Colonic mucosa (tissue), 4 donors: ENCODE data around the gene BET1L. TPM values are rescaled to one million over a fixed set of nuclear protein-coding genes. Genes with fewer than 3 reads are reported as not detected.

Source experiments
- DNase-seq: peaks from one replicate; pipeline ENCODE4 v3.0.0-alpha.2; 2020
- H3K27ac ChIP-seq: fragments of 200-600 bp; one replicate; pipeline ENCODE4 v1.8.0; 2021
- H3K27me3 ChIP-seq: fragments of 200-600 bp; one replicate; pipeline ENCODE4 v1.8.0; 2021
- H3K36me3 ChIP-seq: fragments of 200-600 bp; one replicate; pipeline ENCODE4 v1.8.0; 2021
- H3K4me1 ChIP-seq: fragments of 200-600 bp; one replicate; pipeline ENCODE4 v1.8.0; 2021; ENCODE audit warnings: mild to moderate bottlenecking
- H3K4me3 ChIP-seq: fragments of 200-600 bp; one replicate; pipeline ENCODE4 v1.8.0; 2021
- H3K9ac ChIP-seq, 2 donors: one replicate each; pipeline ENCODE4 v1.7.0; 2013; ENCODE audit warnings: control low read depth in 2 of 2, low read depth in 2 of 2, low read length in 2 of 2
- H3K9me3 ChIP-seq: fragments of 200-600 bp; one replicate; pipeline ENCODE4 v1.8.0; 2021
- intact Hi-C: fragments of 100-400 bp; cut with DNase I; formaldehyde crosslinking; loops from one replicate; pipeline ENCODE4 v1.14.1; 2022
- total RNA-seq, 2 donors: library from RNA; stranded (reverse); fragmentation: NEBNext Ultra II Directional in 1 of 2; extraction: Animal tissue kit (Norgen Biotek cat#: 25700) in 1 of 2; gene quantifications; one replicate each; pipeline ENCODE4 v1.2.1, GENCODE V29; 2021
- TF ChIP-seq, protein P1 (sequence below): fragments of 200-600 bp; IDR thresholded peaks from one replicate; pipeline ENCODE4 v1.8.0; 2022; ENCODE audit warnings: antibody characterized with exemption, mild to moderate bottlenecking
- donor health status: healthy.
- donor health status: DM: no; HTN: no; CAD: no.
- donor health status: DM: no; HTN: no; CAD: no.

The BET1L gene
- total RNA-seq, 2 donors from 2014 or later, result 51.0 to 62.2 TPM

DNA sequence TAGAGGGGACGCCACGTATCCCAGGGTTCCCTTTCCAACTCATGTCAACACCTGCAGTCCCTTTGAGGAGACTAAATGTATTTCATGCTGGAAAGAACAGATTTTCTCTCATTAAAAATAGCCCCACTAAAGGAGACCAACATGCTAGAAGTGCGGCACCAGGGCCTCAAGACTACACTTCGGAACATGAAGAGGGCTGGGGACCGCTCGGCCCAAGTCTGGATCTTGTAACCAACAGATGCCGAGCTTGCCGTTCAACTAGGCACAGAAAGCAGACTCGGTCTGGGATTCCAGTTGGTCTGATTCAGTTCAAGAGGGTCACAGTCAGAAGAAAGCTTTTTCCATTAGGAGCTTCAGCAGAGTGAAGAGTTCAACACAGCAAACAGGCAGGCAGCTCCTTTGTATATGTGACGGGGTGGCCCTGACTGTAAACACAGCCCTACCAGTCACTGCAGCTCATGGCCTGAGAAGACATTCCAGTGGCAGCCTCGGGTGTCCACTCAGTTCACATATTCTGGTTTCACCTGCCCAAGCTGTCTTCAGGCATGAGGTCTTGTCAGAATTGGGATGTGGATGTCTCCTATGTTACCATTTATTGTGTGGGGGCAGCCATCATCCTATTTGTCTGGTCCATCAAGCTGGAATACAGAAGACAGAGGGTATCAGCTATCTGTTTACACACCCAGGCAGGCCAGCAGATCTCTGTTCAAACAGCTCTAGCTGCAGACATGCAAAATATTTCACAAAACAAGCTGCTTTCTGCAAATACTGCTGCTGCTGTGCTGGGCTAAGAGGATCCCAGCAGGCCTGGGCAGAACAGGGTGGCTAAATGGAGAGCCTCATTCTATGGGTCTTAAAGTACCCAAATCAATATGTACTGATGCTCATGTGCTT lies 9.1 kb upstream of the BET1L start:
- H3K4me3 ChIP-seq, result no peak overlapping the region
- H3K36me3 ChIP-seq, result peaks cover 20% of the 10 kb centered on the region
- TF ChIP-seq, protein P1, sequence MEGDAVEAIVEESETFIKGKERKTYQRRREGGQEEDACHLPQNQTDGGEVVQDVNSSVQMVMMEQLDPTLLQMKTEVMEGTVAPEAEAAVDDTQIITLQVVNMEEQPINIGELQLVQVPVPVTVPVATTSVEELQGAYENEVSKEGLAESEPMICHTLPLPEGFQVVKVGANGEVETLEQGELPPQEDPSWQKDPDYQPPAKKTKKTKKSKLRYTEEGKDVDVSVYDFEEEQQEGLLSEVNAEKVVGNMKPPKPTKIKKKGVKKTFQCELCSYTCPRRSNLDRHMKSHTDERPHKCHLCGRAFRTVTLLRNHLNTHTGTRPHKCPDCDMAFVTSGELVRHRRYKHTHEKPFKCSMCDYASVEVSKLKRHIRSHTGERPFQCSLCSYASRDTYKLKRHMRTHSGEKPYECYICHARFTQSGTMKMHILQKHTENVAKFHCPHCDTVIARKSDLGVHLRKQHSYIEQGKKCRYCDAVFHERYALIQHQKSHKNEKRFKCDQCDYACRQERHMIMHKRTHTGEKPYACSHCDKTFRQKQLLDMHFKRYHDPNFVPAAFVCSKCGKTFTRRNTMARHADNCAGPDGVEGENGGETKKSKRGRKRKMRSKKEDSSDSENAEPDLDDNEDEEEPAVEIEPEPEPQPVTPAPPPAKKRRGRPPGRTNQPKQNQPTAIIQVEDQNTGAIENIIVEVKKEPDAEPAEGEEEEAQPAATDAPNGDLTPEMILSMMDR, result no peak
- H3K9me3 ChIP-seq, result no peaks in the 10 kb centered on the region
- no peak overlapping the region for H3K27ac ChIP-seq
- intact Hi-C loops, result no loop called here
- H3K4me1 ChIP-seq, result no peaks in the 10 kb centered on the region
- H3K9ac ChIP-seq, result no peak overlapping the region
- no peaks in the 10 kb centered on the region for H3K27me3 ChIP-seq
- no peak for DNase-seq

DNA sequence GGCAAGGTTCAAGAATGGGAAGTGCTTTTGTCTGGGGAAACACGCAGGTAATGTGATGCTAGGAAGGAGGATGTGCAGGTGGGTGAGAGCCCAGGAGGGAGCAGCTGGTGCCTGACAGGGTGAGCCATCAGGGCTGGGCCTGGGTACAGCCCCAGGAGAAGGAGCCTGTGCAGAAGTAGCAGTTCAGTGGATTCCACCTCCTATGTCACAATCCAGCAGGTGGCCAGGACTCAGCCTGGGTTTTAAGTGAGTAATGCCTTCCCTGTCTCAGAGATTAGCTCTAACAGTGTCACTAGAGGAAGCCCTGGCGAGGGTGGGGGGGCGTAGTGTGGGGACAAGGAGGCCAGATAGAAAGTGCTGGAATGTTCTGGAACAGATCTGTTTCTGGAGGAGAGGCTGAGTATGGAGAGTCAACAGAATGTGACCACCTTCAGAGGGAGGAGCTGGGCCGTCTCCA lies 8.4 kb upstream of the BET1L start:
- H3K4me1 ChIP-seq, result no peaks in the 10 kb centered on the region
- no peak for DNase-seq
- H3K4me3 ChIP-seq, result no peak overlapping the region
- H3K9ac ChIP-seq, result no peak overlapping the region
- no peak overlapping the region for H3K27ac ChIP-seq
- H3K9me3 ChIP-seq, result no peaks in the 10 kb centered on the region
- no peaks in the 10 kb centered on the region for H3K27me3 ChIP-seq
- TF ChIP-seq, protein P1, result no peak
- intact Hi-C loops, result no loop called here
- peaks cover 25% of the 10 kb centered on the region for H3K36me3 ChIP-seq

DNA sequence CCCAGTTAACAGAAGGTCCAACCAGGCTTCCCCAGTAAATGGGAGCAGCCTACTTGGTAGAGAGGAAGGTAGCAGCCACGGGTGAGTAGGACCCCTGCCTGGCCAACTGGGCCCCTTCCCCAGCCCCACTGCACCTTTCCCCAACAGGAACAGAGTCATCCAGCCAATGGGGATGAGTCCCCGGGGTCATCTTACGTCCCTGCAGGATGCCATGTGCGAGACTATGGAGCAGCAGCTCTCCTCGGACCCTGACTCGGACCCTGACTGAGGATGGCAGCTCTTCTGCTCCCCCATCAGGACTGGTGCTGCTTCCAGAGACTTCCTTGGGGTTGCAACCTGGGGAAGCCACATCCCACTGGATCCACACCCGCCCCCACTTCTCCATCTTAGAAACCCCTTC lies 6.9 kb upstream of the BET1L start:
- DNase-seq, result no peak
- H3K27ac ChIP-seq, result no peak overlapping the region
- intact Hi-C loops, result no loop called here
- H3K9me3 ChIP-seq, result no peaks in the 10 kb centered on the region
- no peaks in the 10 kb centered on the region for H3K27me3 ChIP-seq
- H3K9ac ChIP-seq, result no peak overlapping the region
- TF ChIP-seq, protein P1, result no peak
- H3K4me3 ChIP-seq, result no peak overlapping the region
- peaks cover 26% of the 10 kb centered on the region for H3K36me3 ChIP-seq
- H3K4me1 ChIP-seq, result peaks cover 13% of the 10 kb centered on the region

DNA sequence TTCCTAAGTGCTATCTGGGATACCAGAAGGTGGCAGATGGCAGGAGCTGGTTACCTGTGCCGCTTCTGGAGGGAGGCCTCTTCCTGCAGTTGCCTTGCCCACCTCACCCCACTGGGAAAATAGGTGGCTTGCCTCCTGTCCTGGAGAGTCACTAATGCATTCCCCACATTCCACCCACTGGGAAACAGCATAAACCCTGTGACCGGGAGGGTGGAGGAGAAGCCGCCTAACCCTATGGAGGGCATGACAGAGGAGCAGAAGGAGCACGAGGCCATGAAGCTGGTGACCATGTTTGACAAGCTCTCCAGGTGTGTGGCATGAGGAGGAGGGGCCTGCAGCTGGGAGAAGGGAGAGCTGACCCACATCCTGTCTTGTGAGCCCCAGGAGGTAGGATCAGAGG lies 5.9 kb upstream of the BET1L start:
- intact Hi-C loops, result no loop called here
- no peak for DNase-seq
- H3K36me3 ChIP-seq, result peaks cover 26% of the 10 kb centered on the region

DNA sequence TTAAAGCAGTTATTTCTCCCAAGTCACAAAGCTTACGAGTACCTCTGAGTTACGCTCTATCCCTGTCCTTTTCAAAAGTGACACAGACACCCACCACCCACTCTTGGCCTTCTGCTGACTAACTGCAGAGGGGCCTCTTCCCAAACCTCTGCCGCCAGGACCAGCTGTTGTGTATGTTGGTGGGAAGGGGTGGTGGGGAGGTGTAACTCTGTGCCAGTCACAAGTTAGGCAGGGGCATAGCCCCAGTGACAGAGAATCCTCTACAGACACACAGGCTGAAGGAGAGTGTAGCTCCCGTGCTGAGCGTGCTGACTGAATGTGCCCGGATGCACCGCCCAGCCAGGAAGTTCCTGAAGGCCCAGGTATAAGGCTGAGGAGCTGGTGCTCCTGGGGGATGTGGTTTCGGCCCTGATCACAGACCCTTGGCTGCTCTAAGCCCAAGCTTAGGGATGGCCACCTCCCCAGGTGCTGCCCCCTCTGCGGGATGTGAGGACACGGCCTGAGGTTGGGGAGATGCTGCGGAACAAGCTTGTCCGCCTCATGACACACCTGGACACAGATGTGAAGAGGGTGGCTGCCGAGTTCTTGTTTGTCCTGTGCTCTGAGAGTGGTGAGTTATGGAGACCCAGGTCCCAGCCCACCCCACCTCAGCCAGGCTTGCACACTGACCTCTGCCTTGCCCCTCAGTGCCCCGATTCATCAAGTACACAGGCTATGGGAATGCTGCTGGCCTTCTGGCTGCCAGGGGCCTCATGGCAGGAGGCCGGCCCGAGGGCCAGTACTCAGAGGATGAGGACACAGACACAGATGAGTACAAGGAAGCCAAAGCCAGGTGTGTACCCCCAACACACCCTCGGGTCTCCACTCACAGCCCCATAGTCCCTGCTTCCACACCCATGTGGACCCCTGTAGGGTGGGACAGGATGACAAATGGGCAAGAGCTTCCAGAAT lies 5.2 kb upstream of the BET1L start:
- Histone ChIP-seq H3K27ac (no peak overlapping the region), H3K27me3 (no peaks in the 10 kb centered on the region), H3K4me1 (peaks cover 13% of the 10 kb centered on the region), H3K4me3 (no peak overlapping the region), H3K36me3 (peaks cover 26% of the 10 kb centered on the region), H3K9ac (no peak overlapping the region), H3K9me3 (no peaks in the 10 kb centered on the region)
- no peak for DNase-seq
- TF ChIP-seq, protein P1, result no peak
- intact Hi-C loops, result no loop called here

More for the DNA sequence above, 5.9 kb upstream of the BET1L start:
- no peak overlapping the region for H3K9ac ChIP-seq
- peaks cover 13% of the 10 kb centered on the region for H3K4me1 ChIP-seq
- no peaks in the 10 kb centered on the region for H3K9me3 ChIP-seq
- H3K27ac ChIP-seq, result no peak overlapping the region
- H3K27me3 ChIP-seq, result no peaks in the 10 kb centered on the region
- TF ChIP-seq, protein P1, result no peak
- H3K4me3 ChIP-seq, result no peak overlapping the region
